Stimulated activated CD8-positive, alpha-beta memory T cell treated with anti-CD3 and anti-CD28 coated beads, Interleukin-12 subunit alpha, Interleukin-12 subunit beta, amount 100 ng/mL, for 1 hour (primary cell): Measurements from ENCODE around the gene MC3R.
"Not testable (repeated sequence)": the region's sequence is repeated elsewhere in the genome, so short reads cannot be mapped to it uniquely, and the experiment has no call there.

Source experiments
- DNase-seq: peaks from one replicate; pipeline ENCODE4 v3.0.0-alpha.2; 2020; ENCODE audit warnings: low read depth

The MC3R gene

DNA sequence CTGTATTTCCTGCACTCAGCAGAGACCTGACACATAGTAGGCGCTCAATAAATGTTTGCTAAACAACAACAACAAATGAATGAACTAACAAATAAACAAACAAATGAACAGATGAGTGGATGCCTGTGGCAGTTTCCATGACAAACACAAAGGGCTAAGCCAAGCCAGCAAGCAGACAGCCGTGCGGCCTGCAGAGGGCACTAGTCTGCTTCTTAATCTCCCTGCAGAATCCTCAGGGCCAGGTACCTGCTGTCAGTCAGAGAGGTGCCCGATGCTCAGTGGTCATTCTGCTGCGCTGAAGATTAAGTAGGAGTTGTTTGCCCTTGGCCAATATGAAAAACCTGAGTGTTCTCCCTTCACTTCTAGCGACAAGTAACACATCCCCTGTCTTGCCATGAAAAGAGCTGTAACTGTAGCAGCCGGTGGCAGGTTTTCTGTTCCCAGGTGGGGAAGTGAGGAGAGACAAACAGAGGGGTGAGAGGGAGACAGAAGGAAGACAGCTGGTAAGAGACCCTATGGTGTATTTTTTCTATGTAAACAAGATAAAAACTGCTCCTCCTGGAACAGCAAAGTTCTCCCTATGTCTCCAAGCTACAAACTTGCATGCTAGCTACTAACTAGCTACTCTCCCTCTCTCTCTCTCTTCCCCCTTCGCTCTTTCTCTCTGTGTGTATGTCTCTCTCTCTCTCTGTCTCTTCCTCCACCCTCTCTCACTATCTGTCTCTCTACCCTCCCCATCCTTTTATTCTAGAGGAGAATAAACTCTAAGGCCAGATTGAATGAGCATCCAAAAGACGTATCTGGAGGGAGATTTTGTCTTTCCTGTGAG is at the start of gene MC3R:
Gene MC3R, plus strand, starts transcription at position 779 of the 829 bp plus-strand sequence. CDS start 112 bp downstream, outside the sequence.
- peak; percentile 18 for DNase-seq

- DNase-seq = no peak
Observed at GRCh38 chr20:56200456-56200855, 48.1 kb upstream of the MC3R start.

DNA sequence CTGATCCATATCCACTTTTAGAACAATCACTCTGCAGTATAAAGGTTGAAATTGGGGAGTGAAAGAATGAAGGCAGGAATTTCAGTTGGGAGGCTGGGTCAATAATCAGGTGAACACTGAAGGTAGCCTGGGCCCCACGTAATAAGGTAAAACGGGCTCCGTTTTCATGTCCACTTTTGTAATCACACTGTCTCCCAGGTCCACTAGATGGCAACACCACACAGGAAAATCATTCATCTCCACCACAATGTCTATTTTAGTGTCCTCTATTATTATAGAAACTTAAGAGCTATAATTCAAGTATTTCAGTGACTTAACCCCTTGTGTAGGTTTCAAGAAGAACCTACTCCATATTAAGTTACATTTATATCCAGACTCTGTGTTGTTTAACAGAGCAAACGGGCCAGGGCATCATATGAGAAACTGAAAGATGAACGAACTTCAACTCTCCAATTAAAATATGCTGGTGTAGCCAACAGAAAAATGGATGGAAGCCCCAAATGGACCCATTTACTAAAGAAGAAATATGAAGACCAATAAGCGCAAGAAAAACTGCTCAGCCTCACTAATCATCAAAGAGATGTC is 45.9 kb upstream of the MC3R start:
- no peak for DNase-seq

GRCh38 chr20:56204206-56204605 is 44.3 kb upstream of the MC3R start:
- no peak for DNase-seq

GRCh38 chr20:56205346-56205745 is 43.2 kb upstream of the MC3R start:
- no peak for DNase-seq

- DNase-seq = no peak
Observed at GRCh38 chr20:56207656-56208055, 40.9 kb upstream of the MC3R start.

- DNase-seq = no peak
Observed at GRCh38 chr20:56208121-56208520, 40.4 kb upstream of the MC3R start.

- DNase-seq = no peak
Observed at GRCh38 chr20:56211051-56211450, 37.5 kb upstream of the MC3R start.

DNA sequence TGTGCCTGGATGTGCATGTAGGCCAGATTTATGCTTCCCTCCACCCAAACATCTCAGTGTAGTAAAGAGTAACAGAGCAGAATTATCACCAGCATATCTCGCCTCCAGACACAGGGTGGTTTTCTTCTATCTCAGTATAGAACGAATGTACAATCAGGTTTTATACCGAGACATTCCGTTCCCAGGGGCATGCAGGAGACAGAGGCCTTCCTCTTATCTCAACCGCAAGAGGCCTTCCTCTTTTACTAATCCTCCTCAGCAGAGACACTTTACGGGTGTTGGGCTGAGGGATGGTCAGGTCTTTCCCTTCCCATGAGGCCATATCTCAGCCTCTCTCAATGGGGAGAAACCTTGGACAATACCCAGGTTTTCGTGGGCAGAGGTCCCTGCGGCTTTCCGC is 36.4 kb upstream of the MC3R start:
- no peak for DNase-seq

DNA sequence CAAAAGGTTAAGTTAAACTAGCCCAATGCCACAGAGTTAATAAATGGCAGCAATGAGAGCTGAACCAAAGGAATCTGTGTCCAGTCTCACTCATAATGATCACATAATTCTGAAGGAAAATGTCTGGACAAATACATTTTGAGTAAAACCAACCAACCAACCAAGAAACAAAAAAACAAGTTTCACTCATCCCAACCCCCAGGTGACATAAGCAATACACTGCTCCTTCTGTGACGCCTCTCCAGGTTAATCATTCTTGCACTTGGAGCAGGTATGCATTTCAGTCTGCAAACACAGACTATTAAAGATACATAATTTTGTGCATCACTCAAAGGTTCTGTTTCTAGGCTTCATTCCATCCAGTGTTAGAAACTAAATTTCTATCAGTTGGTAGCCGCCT is 35.2 kb upstream of the MC3R start:
- DNase-seq = no peak

GRCh38 chr20:56215115-56215514 is 33.4 kb upstream of the MC3R start:
- DNase-seq = no peak

GRCh38 chr20:56217829-56218228 is 30.7 kb upstream of the MC3R start:
- DNase-seq = no peak

GRCh38 chr20:56221186-56221585 is 27.3 kb upstream of the MC3R start:
- not testable (repeated sequence) for DNase-seq

- no peak for DNase-seq
Observed at GRCh38 chr20:56222201-56222600, 26.3 kb upstream of the MC3R start.

GRCh38 chr20:56222945-56223344 is 25.6 kb upstream of the MC3R start:
- no peak for DNase-seq

DNA sequence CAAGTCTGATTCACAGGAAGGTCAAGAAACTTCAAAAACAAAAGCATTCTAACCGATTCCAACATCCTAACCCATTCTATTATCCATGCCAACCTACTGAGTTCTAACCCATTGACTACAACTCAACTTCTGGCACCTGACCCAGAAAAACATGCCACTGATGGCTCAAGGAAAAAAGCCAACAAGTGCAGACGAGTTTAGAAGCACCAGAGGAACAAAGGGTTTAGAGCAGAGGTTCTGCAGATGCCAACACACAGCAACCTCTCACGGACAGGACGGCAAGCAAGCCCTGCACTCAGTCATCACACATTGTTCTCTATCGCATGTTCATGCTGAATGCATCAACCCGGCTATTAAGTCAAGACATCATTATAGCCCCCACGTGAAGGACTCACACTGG is 25.2 kb upstream of the MC3R start:
- no peak for DNase-seq

GRCh38 chr20:56228021-56228420 is 20.5 kb upstream of the MC3R start:
- DNase-seq = no peak

DNA sequence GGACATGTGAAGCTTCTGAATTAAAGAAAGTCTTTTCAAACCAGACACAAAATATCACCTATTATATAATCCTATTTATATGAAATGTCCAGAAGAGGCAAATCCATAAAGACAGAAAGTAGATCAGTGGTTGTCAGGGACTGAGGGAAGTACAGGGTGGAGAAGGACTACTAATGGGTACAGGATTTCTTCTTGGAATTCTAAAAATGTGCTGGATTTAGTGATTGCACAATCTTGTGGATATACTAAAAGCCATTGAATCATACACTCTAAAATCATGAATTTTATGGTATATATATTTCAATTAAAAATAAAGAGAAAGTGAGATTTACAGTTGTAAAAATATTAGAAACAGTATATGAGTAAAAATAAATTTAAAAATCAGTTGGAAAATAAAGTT is 18.7 kb upstream of the MC3R start:
- DNase-seq = no peak

- DNase-seq = no peak
Observed at GRCh38 chr20:56234110-56234509, 14.4 kb upstream of the MC3R start.

DNA sequence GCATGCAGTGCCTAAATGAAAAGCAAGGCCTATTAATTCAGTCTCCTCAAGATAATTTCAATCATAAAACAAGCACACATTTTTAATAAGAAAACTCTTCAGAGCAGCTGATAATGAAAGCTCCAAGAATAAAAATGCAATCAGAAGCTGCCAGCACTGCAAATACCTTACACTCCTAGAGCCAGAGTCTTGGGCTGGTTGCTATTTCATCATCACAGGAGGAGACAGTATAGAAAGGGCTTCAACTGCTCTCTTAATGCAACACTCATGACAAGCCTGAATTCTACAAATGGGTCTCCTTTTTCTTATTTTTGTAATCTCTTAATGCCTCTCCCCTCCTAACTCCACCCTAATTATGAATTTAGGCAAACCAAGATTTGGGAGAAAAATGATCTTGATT is 11.2 kb upstream of the MC3R start:
- no peak for DNase-seq

DNA sequence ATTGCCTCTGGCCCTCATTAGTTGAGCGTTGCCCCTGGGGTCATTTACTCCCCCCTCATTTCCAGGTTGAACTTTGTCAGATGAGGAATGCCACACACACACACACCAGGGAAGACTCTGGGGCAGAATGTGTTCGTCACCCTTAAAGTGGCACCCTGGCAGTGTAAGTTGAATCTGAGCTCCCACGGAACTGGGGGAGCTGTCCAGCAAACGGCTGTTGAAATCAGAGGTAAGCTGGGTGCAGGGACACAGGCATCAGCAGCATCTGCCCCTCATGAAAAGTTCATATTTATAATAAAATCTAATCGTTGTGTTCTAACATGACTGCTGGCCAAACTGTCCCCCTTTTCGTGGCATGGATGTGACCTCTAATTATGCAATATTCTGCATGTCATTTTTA is 4.3 kb upstream of the MC3R start:
- no peak for DNase-seq

GRCh38 chr20:56245761-56246160 is 2.8 kb upstream of the MC3R start:
- DNase-seq = no peak

- DNase-seq = no peak
Observed at GRCh38 chr20:56249244-56249955, 868 bp downstream of the MC3R start.
